SK-N-SH (cell line): Measurements from ENCODE around the gene FZD2. TPM values are rescaled to one million over a fixed set of nuclear protein-coding genes. Genes with fewer than 3 reads are reported as not detected.
A peak's percentile ranks its signal among the peaks of the same experiment; 100 is the strongest.

Source experiments
- CTCF ChIA-PET: fragments of 300-600, 350-600 bp; formaldehyde crosslinking; extraction: SDS; loops from one replicate; lab custom pipeline; 2021; lab: Yijun Ruan, JAX
- POLR2A ChIA-PET: fragments of 350-600 bp; sonication (Branson Sonifier 250); formaldehyde crosslinking; extraction: SDS; loops from one replicate; lab custom pipeline; 2020; ENCODE audit warnings: antibody characterized with exemption, inconsistent platforms; lab: Yijun Ruan, JAX
- DNase-seq: peaks from one replicate; pipeline ENCODE4 v3.0.0; 2012
- H2AFZ ChIP-seq: fragments of 200-600 bp; sonication (generic); 2 replicates; pipeline ENCODE4 v1.8.1; 2016; ENCODE audit warnings: antibody characterized with exemption, mild to moderate bottlenecking, low read depth
- H3F3A ChIP-seq: fragments of 200-600 bp; sonication (generic); replicated peaks from 2 replicates; pipeline ENCODE3; 2016; ENCODE audit warnings: antibody characterized with exemption, mild to moderate bottlenecking; ENCODE audit not compliant: insufficient read depth
- H3K27ac ChIP-seq, 2 experiments: fragments of 200-500 bp in 1 of 2; fragments of 200-600 bp in 1 of 2; sonication (Bioruptor generic) in 1 of 2; sonication (generic), shearing (Covaris generic) in 1 of 2; 2 replicates each; pipeline versions ENCODE4 v1.5.1 to v1.6.1; 2014 to 2016; ENCODE audit warnings: low read depth in 2 of 2, inconsistent platforms in 1 of 2, low read length in 1 of 2, mild to moderate bottlenecking in 1 of 2, mixed read lengths in 1 of 2
- H3K27me3 ChIP-seq: fragments of 200-600 bp; sonication (generic), shearing (Covaris generic); 2 replicates; pipeline ENCODE4 v1.6.1; 2016; ENCODE audit warnings: mixed run types; ENCODE audit not compliant: insufficient read depth
- H3K36me3 ChIP-seq, 2 experiments: fragments of 200-500 bp in 1 of 2; fragments of 200-600 bp in 1 of 2; sonication (Bioruptor generic) in 1 of 2; sonication (generic) in 1 of 2; replicated peaks in 1 of 2; 2 replicates each; pipeline versions ENCODE3 to v1.5.1; 2014 to 2016; ENCODE audit warnings: low read length in 1 of 2, mild to moderate bottlenecking in 1 of 2; ENCODE audit not compliant: insufficient read depth in 2 of 2, control insufficient read depth in 1 of 2
- H3K4me1 ChIP-seq, 2 experiments: fragments of 200-500 bp in 1 of 2; fragments of 200-600 bp in 1 of 2; sonication (Bioruptor generic) in 1 of 2; sonication (generic), shearing (Covaris generic) in 1 of 2; 2 replicates each; pipeline versions ENCODE4 v1.5.1 to v1.6.1; 2014 to 2016; ENCODE audit warnings: low read depth in 1 of 2, low read length in 1 of 2, mixed run types in 1 of 2; ENCODE audit not compliant: insufficient read depth in 2 of 2, control insufficient read depth in 1 of 2
- H3K4me2 ChIP-seq: fragments of 200-600 bp; sonication (generic), shearing (Covaris generic); 2 replicates; pipeline ENCODE4 v1.6.1; 2017; ENCODE audit warnings: mixed run types
- H3K4me3 ChIP-seq, 2 experiments: fragments of 200-500 bp in 1 of 2; fragments of 200-600 bp in 1 of 2; sonication (Bioruptor generic) in 1 of 2; sonication (generic), shearing (Covaris generic) in 1 of 2; 2 replicates each; pipeline versions ENCODE4 v1.5.1 to v1.8.1; 2014 to 2016; ENCODE audit warnings: low read depth in 2 of 2, inconsistent platforms in 1 of 2, low read length in 1 of 2, mild to moderate bottlenecking in 1 of 2, mixed read lengths in 1 of 2, moderate library complexity in 1 of 2
- H3K79me2 ChIP-seq: fragments of 200-600 bp; sonication (generic); 2 replicates; pipeline ENCODE4 v1.8.1; 2017; ENCODE audit warnings: mild to moderate bottlenecking; ENCODE audit not compliant: insufficient read depth
- H3K9ac ChIP-seq: fragments of 200-600 bp; sonication (generic); 2 replicates; pipeline ENCODE4 v1.6.1; 2017; ENCODE audit warnings: mixed run types
- H3K9me2 ChIP-seq: fragments of 200-600 bp; sonication (generic); 2 replicates; pipeline ENCODE4 v1.6.1; 2017; ENCODE audit warnings: mixed run types
- H3K9me3 ChIP-seq: fragments of 200-600 bp; sonication (generic); 2 replicates; pipeline ENCODE4 v1.6.1; 2017; ENCODE audit warnings: mixed run types, mild to moderate bottlenecking, moderate library complexity
- H4K20me1 ChIP-seq: fragments of 200-600 bp; sonication (generic); 2 replicates; pipeline ENCODE4 v1.6.1; 2017; ENCODE audit warnings: mild to moderate bottlenecking, mixed run types; ENCODE audit not compliant: insufficient read depth
- CHD2 ChIP-seq: fragments of 150-350 bp; IDR thresholded peaks from 2 replicates; pipeline ENCODE4 v1.6.1; 2018; ENCODE audit warnings: low read length; ENCODE audit not compliant: partially characterized antibody
- ELF1 ChIP-seq: IDR thresholded peaks from 2 replicates; pipeline ENCODE4 v1.4.0; 2012
- EP300 ChIP-seq, 2 experiments: IDR thresholded peaks; 2 replicates each; pipeline versions ENCODE4 v1.4.0 to v1.6.1; 2012; ENCODE audit warnings: borderline replicate concordance in 1 of 2, low read depth in 1 of 2, low read length in 1 of 2
- FOSL2 ChIP-seq: IDR thresholded peaks from 2 replicates; pipeline ENCODE4 v1.4.0; 2012; ENCODE audit warnings: low read depth, mild to moderate bottlenecking, moderate library complexity, borderline replicate concordance
- FOXJ3 ChIP-seq: sonication (generic); formaldehyde crosslinking; IDR thresholded peaks from 2 replicates; pipeline ENCODE4 v1.5.1; 2020; ENCODE audit warnings: mild to moderate bottlenecking, missing genetic modification reagents
- FOXM1 ChIP-seq: IDR thresholded peaks from 2 replicates; pipeline ENCODE4 v1.4.0; 2012; ENCODE audit warnings: low read depth, mild to moderate bottlenecking
- GABPA ChIP-seq: IDR thresholded peaks from 2 replicates; pipeline ENCODE4 v1.4.0; 2012; ENCODE audit warnings: low read depth, mild to moderate bottlenecking
- JUND ChIP-seq: IDR thresholded peaks from 2 replicates; pipeline ENCODE4 v1.4.0; 2012
- MEF2A ChIP-seq: IDR thresholded peaks from 2 replicates; pipeline ENCODE4 v1.4.0; 2012; ENCODE audit warnings: low read depth, borderline replicate concordance
- MXI1 ChIP-seq: IDR thresholded peaks from 2 replicates; pipeline ENCODE4 v1.6.1; 2012; ENCODE audit warnings: mild to moderate bottlenecking, low read depth, low read length, improper control_type of control experiment
- NRF1 ChIP-seq: IDR thresholded peaks from 2 replicates; pipeline ENCODE4 v1.6.1; 2012; ENCODE audit warnings: low read depth, mild to moderate bottlenecking, low read length
- PBX3 ChIP-seq: IDR thresholded peaks from 2 replicates; pipeline ENCODE4; 2012
- POLR2AphosphoS5 ChIP-seq: IDR thresholded peaks from 2 replicates; pipeline ENCODE4 v1.6.1; 2012; ENCODE audit warnings: low read depth, low read length
- RAD21 ChIP-seq: IDR thresholded peaks from 2 replicates; pipeline ENCODE4 v1.6.1; 2012; ENCODE audit warnings: mild to moderate bottlenecking, low read length
- REST ChIP-seq: IDR thresholded peaks from 2 replicates; pipeline ENCODE4 v1.6.1; 2012; ENCODE audit warnings: mild to moderate bottlenecking, low read depth, low read length, moderate library complexity
- RFX5 ChIP-seq: IDR thresholded peaks from 2 replicates; pipeline ENCODE4 v1.6.1; 2012; ENCODE audit warnings: mild to moderate bottlenecking, improper control_type of control experiment, low read length
- SIN3A ChIP-seq: IDR thresholded peaks from 2 replicates; pipeline ENCODE4 v1.6.1; 2012; ENCODE audit warnings: low read depth, mild to moderate bottlenecking, low read length, moderate library complexity, borderline replicate concordance
- SMC3 ChIP-seq: IDR thresholded peaks from 2 replicates; pipeline ENCODE4 v1.6.1; 2012; ENCODE audit warnings: low read depth, low read length, improper control_type of control experiment
- TAF1 ChIP-seq: IDR thresholded peaks from 2 replicates; pipeline ENCODE4 v1.6.1; 2012; ENCODE audit warnings: low read depth, mild to moderate bottlenecking, low read length, moderate library complexity, borderline replicate concordance
- TCF12 ChIP-seq: IDR thresholded peaks from 2 replicates; pipeline ENCODE4 v1.4.0; 2012
- TEAD4 ChIP-seq: IDR thresholded peaks from 2 replicates; pipeline ENCODE4 v1.4.0; 2012; ENCODE audit warnings: mild to moderate bottlenecking, borderline replicate concordance; ENCODE audit not compliant: insufficient read depth
- ZBTB33 ChIP-seq: IDR thresholded peaks from 2 replicates; pipeline ENCODE4 v1.4.0; 2012; ENCODE audit warnings: low read depth, borderline replicate concordance
- WGBS: methylation state at CpG from one replicate; pipeline ENCODE4 v1.1.6; 2017; ENCODE audit warnings: low lambda C conversion rate; 5-methylcytosine and 5-hydroxymethylcytosine counted together
- polyA plus RNA-seq, 3 experiments: library from polyadenylated mRNA; depleted of rRNA; stranded (reverse); fragments of >200 nt; gene quantifications; 2 replicates each; pipeline ENCODE4 v1.2.3, GENCODE V29; 2012
- TF ChIP-seq, protein P1 (sequence below): fragments of 150-350 bp; IDR thresholded peaks from 2 replicates; pipeline ENCODE4 v1.6.1; 2017; ENCODE audit warnings: antibody characterized with exemption, low read length, low read depth, borderline replicate concordance
- TF ChIP-seq, protein P2 (sequence below): fragments of 200-600 bp; sonication (generic); IDR thresholded peaks from 2 replicates; pipeline ENCODE4 v1.6.1; 2017; ENCODE audit warnings: antibody characterized with exemption, mild to moderate bottlenecking, moderate library complexity

Gene FZD2
- polyA plus RNA-seq, 1 of the 3 experiments (the other 2 are of a cell fraction), result 35.1 TPM

DNA sequence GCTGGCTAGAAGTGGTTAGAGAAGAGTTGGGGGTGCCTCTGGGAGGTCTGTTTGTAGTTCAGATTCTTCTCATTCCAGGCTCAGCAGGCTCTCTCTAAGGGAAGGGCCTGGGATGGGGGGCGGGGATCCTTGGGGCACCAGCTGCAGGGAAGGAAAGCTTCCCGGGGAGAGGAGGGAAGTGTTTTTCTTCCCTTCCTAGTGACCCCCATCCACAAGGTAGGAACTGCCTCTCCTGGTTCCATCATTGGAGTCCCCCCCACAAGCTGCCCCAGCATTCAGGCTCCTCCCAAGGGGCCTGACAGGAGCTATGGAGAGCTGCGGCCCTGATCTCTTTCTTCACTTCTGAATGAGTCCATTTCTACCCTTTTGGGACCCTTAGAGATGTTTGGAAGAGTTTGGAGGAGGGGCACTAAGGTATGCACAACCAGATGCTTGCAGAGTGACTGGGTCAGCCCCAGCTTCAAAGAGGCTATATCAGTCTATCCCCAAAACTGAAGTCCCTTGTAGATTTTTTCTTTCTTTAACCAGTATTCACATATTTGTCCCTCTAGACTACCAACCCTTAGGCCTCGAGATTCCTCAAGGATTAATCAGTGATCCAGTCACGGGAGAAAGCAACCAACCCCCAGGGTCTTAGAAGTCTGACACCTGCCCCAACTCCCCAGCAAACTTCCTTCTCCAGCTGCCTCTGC lies 13.9 kb upstream of the FZD2 start:
- Histone ChIP-seq H3F3A (peaks cover 34% of the 10 kb centered on the region), H3K4me1 (peaks cover 3 to 59% of the 10 kb centered on the region in 2 experiments; a peak in 3 of 4 replicates), H3K4me2 (peak overlapping the region; percentile 75), H3K27ac (peak overlapping the region; percentile 82 to 95; a peak in 3 of 4 replicates), H3K9me2 (no peaks in the 10 kb centered on the region), H3K79me2 (no peaks in the 10 kb centered on the region), H3K36me3 (no peaks in the 10 kb centered on the region), H4K20me1 (no peaks in the 10 kb centered on the region), H3K27me3 (no peaks in the 10 kb centered on the region), H3K9ac (peak overlapping the region; percentile 68), H2AFZ (peak overlapping the region; percentile 75), H3K4me3 (no peak overlapping the region), H3K9me3 (no peaks in the 10 kb centered on the region)
- no peak for DNase-seq
- WGBS, result 14% methylated on average over 5 of the region's 5 CpGs
- CTCF ChIA-PET, result interaction anchor here (0.6 to 4.3 kb wide), 3 partner anchors 10 to 94 kb away, joined by 3 to 43 read pairs (median 3); partner anchors contain the start of gene FZD2
- POLR2A ChIA-PET, result interaction anchor here (1.0 kb wide), 1 partner anchor 14 kb away, joined by 4 read pairs; the partner anchor contains the start of gene FZD2
- no peak for TF ChIP-seq RFX5
- no peak for TF ChIP-seq MEF2A
- TF ChIP-seq, protein P1, sequence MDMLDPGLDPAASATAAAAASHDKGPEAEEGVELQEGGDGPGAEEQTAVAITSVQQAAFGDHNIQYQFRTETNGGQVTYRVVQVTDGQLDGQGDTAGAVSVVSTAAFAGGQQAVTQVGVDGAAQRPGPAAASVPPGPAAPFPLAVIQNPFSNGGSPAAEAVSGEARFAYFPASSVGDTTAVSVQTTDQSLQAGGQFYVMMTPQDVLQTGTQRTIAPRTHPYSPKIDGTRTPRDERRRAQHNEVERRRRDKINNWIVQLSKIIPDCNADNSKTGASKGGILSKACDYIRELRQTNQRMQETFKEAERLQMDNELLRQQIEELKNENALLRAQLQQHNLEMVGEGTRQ, result no peak
- TF ChIP-seq EP300 (IDR thresholded peaks at IDR 0.05; ENCODE audit: borderline replicate concordance in 1 of 2, low read depth in 1 of 2, low read length in 1 of 2), result peak in 1 of 2 experiments; percentile 59; a peak in 1 of 4 replicates
- no peak for TF ChIP-seq SMC3
- peak; percentile 85 for TF ChIP-seq FOSL2
- peak; percentile 88 for TF ChIP-seq JUND
- TF ChIP-seq POLR2AphosphoS5, result 0 out of 2 replicates have a peak, but pooled peaks have one; percentile 7
- TF ChIP-seq, protein P2, sequence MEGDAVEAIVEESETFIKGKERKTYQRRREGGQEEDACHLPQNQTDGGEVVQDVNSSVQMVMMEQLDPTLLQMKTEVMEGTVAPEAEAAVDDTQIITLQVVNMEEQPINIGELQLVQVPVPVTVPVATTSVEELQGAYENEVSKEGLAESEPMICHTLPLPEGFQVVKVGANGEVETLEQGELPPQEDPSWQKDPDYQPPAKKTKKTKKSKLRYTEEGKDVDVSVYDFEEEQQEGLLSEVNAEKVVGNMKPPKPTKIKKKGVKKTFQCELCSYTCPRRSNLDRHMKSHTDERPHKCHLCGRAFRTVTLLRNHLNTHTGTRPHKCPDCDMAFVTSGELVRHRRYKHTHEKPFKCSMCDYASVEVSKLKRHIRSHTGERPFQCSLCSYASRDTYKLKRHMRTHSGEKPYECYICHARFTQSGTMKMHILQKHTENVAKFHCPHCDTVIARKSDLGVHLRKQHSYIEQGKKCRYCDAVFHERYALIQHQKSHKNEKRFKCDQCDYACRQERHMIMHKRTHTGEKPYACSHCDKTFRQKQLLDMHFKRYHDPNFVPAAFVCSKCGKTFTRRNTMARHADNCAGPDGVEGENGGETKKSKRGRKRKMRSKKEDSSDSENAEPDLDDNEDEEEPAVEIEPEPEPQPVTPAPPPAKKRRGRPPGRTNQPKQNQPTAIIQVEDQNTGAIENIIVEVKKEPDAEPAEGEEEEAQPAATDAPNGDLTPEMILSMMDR, result no peak
- TF ChIP-seq ELF1, result 0 out of 2 replicates have a peak, but pooled peaks have one; percentile 11
- no peak for TF ChIP-seq MXI1
- peak; percentile 33 for TF ChIP-seq PBX3
- 0 out of 2 replicates have a peak, but pooled peaks have one; percentile 17 for TF ChIP-seq FOXM1
- TF ChIP-seq ZBTB33, result no peak
- no peak for TF ChIP-seq FOXJ3 (CRISPR knock-in tag)
- no peak for TF ChIP-seq CHD2
- TF ChIP-seq REST, result no peak
- peak; percentile 70 for TF ChIP-seq TEAD4
- no peak for TF ChIP-seq GABPA
- no peak for TF ChIP-seq NRF1
- no peak for TF ChIP-seq RAD21
- no peak for TF ChIP-seq TAF1
- TF ChIP-seq SIN3A, result no peak
- peak; percentile 68 for TF ChIP-seq TCF12
